ELF-1 (cell line): ENCODE data around the gene CD38.
"Not testable (repeated sequence)": the region's sequence is repeated elsewhere in the genome, so short reads cannot be mapped to it uniquely, and the experiment has no call there.

Source experiments
- DNase-seq: peaks from one replicate; pipeline ENCODE4 v3.0.0-alpha.2; 2016; ENCODE audit warnings: low read depth, low spot score

Gene CD38

GRCh38 chr4:15799141-15799540 lies 21.0 kb downstream of the CD38 start:
- DNase-seq, result no peak

- no peak for DNase-seq
Measured at GRCh38 chr4:15799701-15800100, 21.6 kb downstream of the CD38 start.

- DNase-seq, result not testable (repeated sequence)
Measured at GRCh38 chr4:15802497-15802896, 24.4 kb downstream of the CD38 start.

- peak; percentile 53 for DNase-seq
Measured at GRCh38 chr4:15805583-15806517, 27.7 kb downstream of the CD38 start.

GRCh38 chr4:15809058-15809457 lies 30.9 kb downstream of the CD38 start:
- DNase-seq, result no peak

- DNase-seq, result no peak
Measured at GRCh38 chr4:15809466-15809865, 31.3 kb downstream of the CD38 start.

- peak; percentile 78 for DNase-seq
Measured at GRCh38 chr4:15811703-15812337, 33.7 kb downstream of the CD38 start.

GRCh38 chr4:15832523-15833451 lies 54.7 kb downstream of the CD38 start:
- DNase-seq, result no peak

- DNase-seq, result no peak
Measured at GRCh38 chr4:15833801-15834200, 55.7 kb downstream of the CD38 start.

- no peak for DNase-seq
Measured at GRCh38 chr4:15836362-15836761, 58.2 kb downstream of the CD38 start.

GRCh38 chr4:15837591-15837990 lies 59.5 kb downstream of the CD38 start:
- no peak for DNase-seq

GRCh38 chr4:15841194-15841730 lies 63.1 kb downstream of the CD38 start:
- peak; percentile 10 for DNase-seq

- DNase-seq, result no peak
Measured at GRCh38 chr4:15847746-15848145, 69.6 kb downstream of the CD38 start.

GRCh38 chr4:15848191-15848842 lies 70.2 kb downstream of the CD38 start:
- no peak for DNase-seq

GRCh38 chr4:15851969-15852368 lies 73.8 kb downstream of the CD38 start:
- no peak for DNase-seq

- DNase-seq, result no peak
Measured at GRCh38 chr4:15852524-15852923, 74.4 kb downstream of the CD38 start.

GRCh38 chr4:15853345-15853744 lies 75.2 kb downstream of the CD38 start:
- no peak for DNase-seq

GRCh38 chr4:15855804-15856475 lies 77.8 kb downstream of the CD38 start:
- no peak for DNase-seq

GRCh38 chr4:15861198-15861597 lies 83.1 kb downstream of the CD38 start:
- not testable (repeated sequence) for DNase-seq
